ENCODE results near the gene CDKN2B.

Gene CDKN2B

DNA sequence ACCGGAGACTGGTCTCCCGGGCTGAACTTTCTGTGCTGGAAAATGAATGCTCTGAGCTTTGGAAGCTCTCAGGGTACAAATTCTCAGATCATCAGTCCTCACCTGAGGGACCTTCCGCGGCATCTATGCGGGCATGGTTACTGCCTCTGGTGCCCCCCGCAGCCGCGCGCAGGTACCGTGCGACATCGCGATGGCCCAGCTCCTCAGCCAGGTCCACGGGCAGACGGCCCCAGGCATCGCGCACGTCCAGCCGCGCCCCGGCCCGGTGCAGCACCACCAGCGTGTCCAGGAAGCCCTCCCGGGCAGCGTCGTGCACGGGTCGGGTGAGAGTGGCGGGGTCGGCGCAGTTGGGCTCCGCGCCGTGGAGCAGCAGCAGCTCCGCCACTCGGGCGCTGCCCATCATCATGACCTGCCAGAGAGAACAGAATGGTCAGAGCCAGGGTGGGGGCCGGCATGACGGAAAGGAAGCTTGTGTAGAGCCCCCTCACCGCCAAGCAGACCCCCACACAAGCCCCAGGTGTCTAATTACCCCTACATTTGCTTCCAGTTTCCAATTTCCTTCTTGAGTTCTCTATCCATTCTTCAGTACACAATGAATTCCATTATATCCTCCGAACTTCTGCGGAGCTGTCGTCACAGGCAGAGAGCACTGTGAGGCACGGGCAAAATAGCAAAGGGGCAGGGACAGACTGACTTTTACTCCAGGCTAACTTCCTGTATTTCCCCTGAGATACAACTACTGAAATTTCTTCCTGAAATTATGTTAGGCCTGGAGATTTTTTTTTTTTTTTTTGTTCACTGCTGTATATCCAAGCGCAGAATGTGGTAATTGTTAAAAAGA lies 38.1 kb downstream of the CDKN2B start:
- TF ChIP-seq, protein P1, sequence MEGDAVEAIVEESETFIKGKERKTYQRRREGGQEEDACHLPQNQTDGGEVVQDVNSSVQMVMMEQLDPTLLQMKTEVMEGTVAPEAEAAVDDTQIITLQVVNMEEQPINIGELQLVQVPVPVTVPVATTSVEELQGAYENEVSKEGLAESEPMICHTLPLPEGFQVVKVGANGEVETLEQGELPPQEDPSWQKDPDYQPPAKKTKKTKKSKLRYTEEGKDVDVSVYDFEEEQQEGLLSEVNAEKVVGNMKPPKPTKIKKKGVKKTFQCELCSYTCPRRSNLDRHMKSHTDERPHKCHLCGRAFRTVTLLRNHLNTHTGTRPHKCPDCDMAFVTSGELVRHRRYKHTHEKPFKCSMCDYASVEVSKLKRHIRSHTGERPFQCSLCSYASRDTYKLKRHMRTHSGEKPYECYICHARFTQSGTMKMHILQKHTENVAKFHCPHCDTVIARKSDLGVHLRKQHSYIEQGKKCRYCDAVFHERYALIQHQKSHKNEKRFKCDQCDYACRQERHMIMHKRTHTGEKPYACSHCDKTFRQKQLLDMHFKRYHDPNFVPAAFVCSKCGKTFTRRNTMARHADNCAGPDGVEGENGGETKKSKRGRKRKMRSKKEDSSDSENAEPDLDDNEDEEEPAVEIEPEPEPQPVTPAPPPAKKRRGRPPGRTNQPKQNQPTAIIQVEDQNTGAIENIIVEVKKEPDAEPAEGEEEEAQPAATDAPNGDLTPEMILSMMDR (IDR thresholded peaks at IDR 0.05; ENCODE audit: insufficient read depth, low read depth, low read length, missing control alignments) = no peak
- H3K4me3 ChIP-seq (ENCODE audit: low read length) = no peak overlapping the region

DNA sequence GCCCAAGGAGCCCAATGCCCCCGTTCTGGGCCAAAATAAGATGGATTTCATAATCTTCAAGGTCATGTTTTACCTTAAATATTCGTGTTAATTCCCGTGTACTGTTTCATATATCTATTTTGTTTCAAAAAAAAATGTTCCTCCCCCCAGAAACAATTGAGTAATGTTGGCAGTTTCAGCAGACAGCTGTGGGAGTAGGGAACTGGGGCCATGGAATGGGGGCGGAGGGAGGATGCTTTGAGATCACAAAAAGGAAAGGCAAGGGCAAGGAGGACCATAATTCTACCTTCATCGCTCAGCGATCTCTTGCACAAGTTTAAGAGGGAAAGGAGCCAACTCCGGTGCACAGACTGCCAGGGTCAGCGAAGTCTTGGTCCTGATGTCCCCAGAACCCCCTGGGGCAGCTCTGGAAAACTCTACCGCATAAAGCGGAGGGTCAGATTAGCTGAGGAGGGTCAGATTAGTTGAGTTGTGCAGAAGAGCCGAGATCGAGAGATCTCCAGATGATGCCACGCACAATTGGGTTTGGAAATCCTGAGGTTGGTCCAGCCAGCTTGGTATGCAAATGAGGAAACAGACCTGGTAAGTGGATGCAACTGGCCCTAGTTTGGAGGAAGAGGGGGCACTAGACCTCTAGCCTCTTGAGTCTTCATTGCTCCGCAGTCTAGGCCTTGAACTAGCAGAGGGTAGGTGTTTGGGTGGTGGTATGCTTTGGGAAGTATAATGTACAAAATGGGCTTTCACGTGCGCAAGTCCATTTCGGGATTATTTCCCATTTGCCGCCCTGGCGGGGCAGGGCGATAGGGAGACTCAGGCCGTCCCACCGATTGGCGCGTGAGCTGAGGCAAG lies 38.9 kb downstream of the CDKN2B start:
- no peak for DNase-seq (ENCODE audit: low read depth)
- TF ChIP-seq, protein P1 (IDR thresholded peaks at IDR 0.05; ENCODE audit: insufficient read depth, low read depth, low read length, missing control alignments) = no peak
- H3K4me3 ChIP-seq (ENCODE audit: low read length) = no peak overlapping the region

More for the DNA sequence above, 38.1 kb downstream of the CDKN2B start:
- DNase-seq (ENCODE audit: low read depth) = no peak

DNA sequence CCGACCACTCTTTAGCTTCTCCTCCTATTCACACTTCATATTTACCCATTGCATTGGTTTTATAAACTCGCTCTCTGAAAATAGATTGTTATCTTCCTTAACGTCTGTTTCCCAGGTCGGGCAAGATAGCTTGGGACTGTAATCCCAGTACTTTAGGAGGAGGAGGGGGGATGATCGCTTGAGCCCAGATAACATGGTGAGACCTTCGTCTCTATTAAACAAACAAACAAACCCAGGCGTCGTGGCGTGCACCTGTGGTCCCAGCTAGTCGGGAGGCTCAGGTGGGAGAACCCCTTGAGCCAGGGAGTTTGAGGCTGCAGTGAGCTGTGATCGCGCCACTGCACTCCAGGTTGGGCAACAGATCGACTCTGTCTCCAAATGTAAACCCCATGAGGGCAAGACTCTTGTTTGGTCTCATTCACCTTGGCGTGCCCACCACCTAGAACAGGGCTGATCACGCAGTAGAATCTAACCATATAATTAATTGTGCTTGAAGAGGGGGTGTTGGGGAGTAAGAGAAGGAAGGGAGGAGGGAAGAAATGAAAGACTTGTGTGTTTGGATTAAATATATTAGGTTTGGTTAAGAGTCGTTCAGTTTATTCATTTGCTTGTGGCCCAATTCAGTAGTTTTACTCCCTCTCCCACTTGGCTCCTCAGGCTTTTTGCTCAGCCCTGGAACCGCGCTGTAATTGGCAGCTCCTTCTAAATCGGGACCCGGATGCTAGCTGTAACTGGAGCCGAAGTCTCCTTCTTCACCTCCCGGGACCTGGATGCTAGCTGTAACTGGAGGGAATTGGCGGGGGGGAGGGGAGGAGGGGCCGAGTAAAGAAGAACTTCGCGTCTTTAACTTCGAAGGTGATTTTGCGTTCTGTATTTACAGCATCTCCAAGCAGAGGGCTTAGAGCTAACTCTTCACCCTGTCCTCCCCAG lies 39.8 kb downstream of the CDKN2B start:
- H3K4me3 ChIP-seq (ENCODE audit: low read length) = no peak overlapping the region
- no peak for DNase-seq (ENCODE audit: low read depth)
- TF ChIP-seq, protein P1 (IDR thresholded peaks at IDR 0.05; ENCODE audit: insufficient read depth, low read depth, low read length, missing control alignments) = no peak

DNA sequence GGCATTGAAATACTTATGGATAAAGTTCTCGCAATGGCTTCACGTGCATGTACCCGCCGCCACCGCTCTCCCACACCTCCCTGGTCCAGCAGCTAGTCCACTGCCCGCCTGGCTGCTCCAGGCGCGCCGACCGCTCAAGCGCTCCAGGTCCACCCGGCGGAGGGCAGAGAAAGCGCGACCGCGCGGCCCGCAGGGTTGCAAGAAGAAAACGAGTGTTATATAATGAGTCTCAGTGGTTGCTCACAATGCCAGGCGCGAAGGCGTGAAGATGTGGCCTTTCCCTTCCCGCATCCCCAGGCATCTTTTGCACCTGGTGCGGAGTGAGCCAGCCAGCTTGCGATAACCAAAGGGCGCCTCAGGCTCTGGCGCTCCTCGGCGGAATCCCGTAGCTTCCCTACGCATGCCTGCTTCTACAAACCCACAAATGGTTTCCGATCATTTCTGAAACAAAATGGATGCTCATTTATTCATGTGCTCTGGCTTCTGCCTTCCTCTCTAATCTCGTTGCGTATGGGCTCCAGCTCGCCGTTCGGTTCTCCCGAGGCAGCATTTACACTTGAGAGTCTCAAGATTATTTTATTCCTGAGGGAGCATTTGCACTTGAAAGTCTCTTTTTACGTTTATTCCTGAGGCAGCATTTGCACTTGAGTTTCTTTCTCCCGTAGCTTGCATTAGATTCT lies 40.6 kb downstream of the CDKN2B start:
- TF ChIP-seq, protein P1 (IDR thresholded peaks at IDR 0.05; ENCODE audit: insufficient read depth, low read depth, low read length, missing control alignments) = no peak
- peak; percentile 45 for DNase-seq (ENCODE audit: low read depth)
- no peak overlapping the region for H3K4me3 ChIP-seq (ENCODE audit: low read length)

DNA sequence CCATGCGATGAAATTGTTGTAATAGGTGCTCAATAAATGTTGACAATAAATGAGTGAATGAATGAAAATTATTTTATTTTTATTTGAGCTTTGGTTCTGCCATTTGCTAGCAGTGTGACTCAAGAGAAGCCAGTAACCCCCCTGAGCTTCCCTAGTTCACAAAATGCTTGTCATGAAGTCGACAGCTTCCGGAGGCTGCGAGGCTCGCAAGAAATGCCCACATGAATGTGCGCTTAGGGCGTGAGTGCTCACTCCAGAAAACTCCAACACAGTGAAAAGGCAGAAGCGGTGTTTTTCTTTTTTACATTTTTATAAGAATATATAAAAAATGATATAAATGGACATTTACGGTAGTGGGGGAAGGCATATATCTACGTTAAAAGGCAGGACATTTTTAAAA lies 41.4 kb downstream of the CDKN2B start:
- TF ChIP-seq, protein P1 (IDR thresholded peaks at IDR 0.05; ENCODE audit: insufficient read depth, low read depth, low read length, missing control alignments) = no peak
- no peak for DNase-seq (ENCODE audit: low read depth)
- H3K4me3 ChIP-seq (ENCODE audit: low read length) = no peak overlapping the region

DNA sequence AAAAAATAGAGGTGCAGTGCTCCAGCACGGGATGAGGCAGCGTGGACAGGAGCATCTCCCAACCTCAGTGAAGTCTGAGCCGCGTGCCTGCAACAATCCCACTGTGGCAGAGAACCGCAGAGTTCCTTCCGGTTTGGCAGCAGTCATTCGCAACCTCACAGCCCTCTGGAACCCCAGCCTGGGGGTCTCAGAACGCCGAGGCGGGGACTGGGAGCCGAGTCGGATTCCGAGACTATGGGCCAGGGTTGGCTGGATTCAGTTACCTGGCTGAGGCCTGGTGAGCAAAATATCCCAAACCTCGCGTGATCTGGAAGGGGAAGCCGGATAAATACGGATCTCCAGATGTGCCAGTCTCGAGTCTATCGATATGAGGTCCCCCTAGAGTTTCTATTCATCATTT lies 41.9 kb downstream of the CDKN2B start:
- no peak for DNase-seq (ENCODE audit: low read depth)

More for the DNA sequence above, 41.9 kb downstream of the CDKN2B start:
- TF ChIP-seq, protein P1 (IDR thresholded peaks at IDR 0.05; ENCODE audit: insufficient read depth, low read depth, low read length, missing control alignments) = no peak
- no peak overlapping the region for H3K4me3 ChIP-seq (ENCODE audit: low read length)

Data from epithelial cell of esophagus (primary cell).